Stimulated activated CD4-positive, alpha-beta T cell treated with anti-CD3 and anti-CD28 coated beads, Interleukin-12 subunit alpha, Interleukin-12 subunit beta, amount 100 ng/mL, for 24 hours (primary cell): Measurements from ENCODE around the gene THRAP3.

Experiments
- DNase-seq, 2 experiments: peaks; one replicate each; pipeline ENCODE4 v3.0.0-alpha.2; 2020; ENCODE audit warnings: low read depth in 2 of 2

The THRAP3 gene

GRCh38 chr1:36297062-36297461 lies 72.8 kb downstream of the THRAP3 start:
- no peak for DNase-seq

- DNase-seq = no peak
Observed at GRCh38 chr1:36298640-36299039, 74.4 kb downstream of the THRAP3 start.

GRCh38 chr1:36300526-36300925 lies 76.3 kb downstream of the THRAP3 start:
- no peak for DNase-seq

GRCh38 chr1:36301220-36301619 lies 77.0 kb downstream of the THRAP3 start:
- no peak for DNase-seq

GRCh38 chr1:36303244-36303643 lies 79.0 kb downstream of the THRAP3 start:
- DNase-seq = no peak

GRCh38 chr1:36303650-36304360 lies 79.6 kb downstream of the THRAP3 start:
- no peak for DNase-seq

GRCh38 chr1:36304521-36304920 lies 80.3 kb downstream of the THRAP3 start:
- DNase-seq = no peak

GRCh38 chr1:36304970-36305914 lies 81.0 kb downstream of the THRAP3 start:
- DNase-seq = no peak

GRCh38 chr1:36305915-36306209 lies 81.6 kb downstream of the THRAP3 start:
- DNase-seq = no peak

- DNase-seq = no peak
Observed at GRCh38 chr1:36306210-36306901, 82.1 kb downstream of the THRAP3 start, which contains the start of gene SH3D21. TSS of gene SH3D21 (plus strand) at chr1:36306368. CDS start at chr1:36306421, 53 bp downstream.

- DNase-seq = peak; percentile 81 to 92
Observed at GRCh38 chr1:36306902-36307456, 82.7 kb downstream of the THRAP3 start.

- DNase-seq = no peak
Observed at GRCh38 chr1:36307601-36308330, 83.5 kb downstream of the THRAP3 start.

GRCh38 chr1:36309397-36309796 lies 85.2 kb downstream of the THRAP3 start:
- no peak for DNase-seq

GRCh38 chr1:36320291-36320761 lies 96.1 kb downstream of the THRAP3 start:
- no peak for DNase-seq

GRCh38 chr1:36320767-36321118 lies 96.5 kb downstream of the THRAP3 start:
- no peak for DNase-seq

GRCh38 chr1:36321119-36321951 lies 97.1 kb downstream of the THRAP3 start:
- no peak for DNase-seq

GRCh38 chr1:36322041-36322785 lies 98.0 kb downstream of the THRAP3 start:
- no peak for DNase-seq

GRCh38 chr1:36322786-36323635 lies 98.8 kb downstream of the THRAP3 start:
- no peak for DNase-seq
